Tibial artery (tissue), 4 donors: ENCODE data around the gene VEGFD.
"Not testable (repeated sequence)": the region's sequence is repeated elsewhere in the genome, so short reads cannot be mapped to it uniquely, and the experiment has no call there.

Source experiments
- DNase-seq, 2 donors: peaks; one replicate each; pipeline ENCODE4 v3.0.0-alpha.2; 2019
- H3K27ac ChIP-seq, 2 donors: fragments of 200-600 bp; sonication (generic) in 1 of 2; 1 replicate in 1 of 2; 2 replicates in 1 of 2; pipeline ENCODE4 v1.5.1; 2018 to 2019; ENCODE audit warnings: mild to moderate bottlenecking in 1 of 2
- H3K27me3 ChIP-seq, 2 donors: fragments of 200-600 bp; sonication (generic) in 1 of 2; one replicate each; pipeline versions ENCODE4 v1.5.1 to v1.6.0; 2016 to 2019
- H3K36me3 ChIP-seq, 3 donors: fragments of 200-600 bp; sonication (generic) in 2 of 3; one replicate each; pipeline ENCODE4 v1.5.1; 2016 to 2019; ENCODE audit warnings: mild to moderate bottlenecking in 2 of 3
- H3K4me1 ChIP-seq, 4 donors: fragments of 200-600 bp; sonication (generic) in 2 of 4; 1 replicate in 3 of 4; 2 replicates in 1 of 4; pipeline ENCODE4 v1.5.1; 2016 to 2019
- H3K4me3 ChIP-seq, 2 donors: fragments of 200-600 bp; sonication (generic) in 1 of 2; 1 replicate in 1 of 2; 2 replicates in 1 of 2; pipeline ENCODE4 v1.5.1; 2018 to 2019; ENCODE audit warnings: mild to moderate bottlenecking in 2 of 2
- H3K9me3 ChIP-seq, 3 donors: fragments of 200-600 bp; sonication (generic) in 1 of 3; one replicate each; pipeline ENCODE4 v1.5.1; 2016 to 2019
- intact Hi-C: fragments of 100-400 bp; cut with DNase I; formaldehyde crosslinking; loops from one replicate; pipeline ENCODE4 v1.15.0; 2023; ENCODE audit warnings: low total_unique reads
- TF ChIP-seq, protein P1 (sequence below), 2 experiments: fragments of 200-600 bp in 1 of 2; fragments of 450-650 bp in 1 of 2; IDR thresholded peaks; one replicate each; pipeline ENCODE4 v1.5.1; 2017 to 2019; ENCODE audit warnings: antibody characterized with exemption in 2 of 2, mild to moderate bottlenecking in 1 of 2, moderate library complexity in 1 of 2

The VEGFD gene

DNA sequence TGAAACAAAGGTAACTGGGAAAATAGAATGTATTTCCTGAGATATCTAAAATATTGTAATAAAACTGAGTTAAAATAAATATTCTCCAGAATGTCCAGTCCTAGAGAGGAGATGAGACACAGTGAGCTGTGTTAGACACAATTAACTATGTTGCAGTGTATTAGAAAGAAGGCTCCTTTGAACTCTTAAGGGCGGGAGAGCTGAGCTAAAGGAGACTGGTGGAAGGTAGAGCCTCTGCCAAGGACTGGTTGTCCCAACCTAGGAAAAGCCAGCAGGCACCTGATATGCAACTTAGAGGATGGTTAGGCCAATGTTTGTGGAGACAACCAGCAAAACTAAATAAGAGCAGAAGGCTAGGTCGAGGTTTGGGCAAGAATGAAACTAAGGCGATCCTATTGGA lies 73.1 kb downstream of the VEGFD start:
- intact Hi-C loops: no loop called here
- no peaks in the 10 kb centered on the region for H3K9me3 ChIP-seq
- DNase-seq: no peak
- no peaks in the 10 kb centered on the region for H3K36me3 ChIP-seq
- H3K27me3 ChIP-seq: no peaks in the 10 kb centered on the region
- TF ChIP-seq, protein P1, sequence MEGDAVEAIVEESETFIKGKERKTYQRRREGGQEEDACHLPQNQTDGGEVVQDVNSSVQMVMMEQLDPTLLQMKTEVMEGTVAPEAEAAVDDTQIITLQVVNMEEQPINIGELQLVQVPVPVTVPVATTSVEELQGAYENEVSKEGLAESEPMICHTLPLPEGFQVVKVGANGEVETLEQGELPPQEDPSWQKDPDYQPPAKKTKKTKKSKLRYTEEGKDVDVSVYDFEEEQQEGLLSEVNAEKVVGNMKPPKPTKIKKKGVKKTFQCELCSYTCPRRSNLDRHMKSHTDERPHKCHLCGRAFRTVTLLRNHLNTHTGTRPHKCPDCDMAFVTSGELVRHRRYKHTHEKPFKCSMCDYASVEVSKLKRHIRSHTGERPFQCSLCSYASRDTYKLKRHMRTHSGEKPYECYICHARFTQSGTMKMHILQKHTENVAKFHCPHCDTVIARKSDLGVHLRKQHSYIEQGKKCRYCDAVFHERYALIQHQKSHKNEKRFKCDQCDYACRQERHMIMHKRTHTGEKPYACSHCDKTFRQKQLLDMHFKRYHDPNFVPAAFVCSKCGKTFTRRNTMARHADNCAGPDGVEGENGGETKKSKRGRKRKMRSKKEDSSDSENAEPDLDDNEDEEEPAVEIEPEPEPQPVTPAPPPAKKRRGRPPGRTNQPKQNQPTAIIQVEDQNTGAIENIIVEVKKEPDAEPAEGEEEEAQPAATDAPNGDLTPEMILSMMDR (IDR thresholded peaks at IDR 0.05): no peak
- no peak overlapping the region for H3K27ac ChIP-seq
- peaks cover 0 to 5% (median 0%) of the 10 kb centered on the region in 4 donors for H3K4me1 ChIP-seq
- no peak overlapping the region for H3K4me3 ChIP-seq

DNA sequence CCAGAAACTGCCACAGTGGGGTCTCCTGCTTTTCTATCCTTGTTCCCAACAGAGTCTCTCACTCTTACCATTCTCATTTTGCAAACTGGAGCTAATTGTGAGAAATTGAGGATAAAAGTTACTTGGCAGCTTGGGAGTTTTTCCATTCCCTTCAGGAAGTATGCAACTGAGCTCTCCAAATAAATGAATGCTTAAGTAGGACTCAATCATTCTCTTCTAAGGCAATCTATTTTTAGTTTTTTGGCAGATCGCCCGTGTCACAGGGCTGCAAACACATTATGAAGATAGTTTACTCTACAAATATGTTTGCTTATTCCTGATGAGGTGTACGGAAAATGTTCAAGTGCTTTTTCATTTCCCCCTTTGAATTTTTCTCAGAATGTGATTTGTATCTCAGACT lies 74.1 kb downstream of the VEGFD start:
- Histone ChIP-seq H3K27me3 (no peaks in the 10 kb centered on the region), H3K36me3 (no peaks in the 10 kb centered on the region), H3K4me3 (no peak overlapping the region), H3K4me1 (peaks cover 0 to 5% (median 0%) of the 10 kb centered on the region in 4 donors), H3K27ac (peak overlapping the region in 1 of 2 donors; percentile 44), H3K9me3 (no peaks in the 10 kb centered on the region)
- TF ChIP-seq, protein P1 (IDR thresholded peaks at IDR 0.05): no peak
- peak in 1 of 2 donors; percentile 57 for DNase-seq
- intact Hi-C loops: no loop called here

DNA sequence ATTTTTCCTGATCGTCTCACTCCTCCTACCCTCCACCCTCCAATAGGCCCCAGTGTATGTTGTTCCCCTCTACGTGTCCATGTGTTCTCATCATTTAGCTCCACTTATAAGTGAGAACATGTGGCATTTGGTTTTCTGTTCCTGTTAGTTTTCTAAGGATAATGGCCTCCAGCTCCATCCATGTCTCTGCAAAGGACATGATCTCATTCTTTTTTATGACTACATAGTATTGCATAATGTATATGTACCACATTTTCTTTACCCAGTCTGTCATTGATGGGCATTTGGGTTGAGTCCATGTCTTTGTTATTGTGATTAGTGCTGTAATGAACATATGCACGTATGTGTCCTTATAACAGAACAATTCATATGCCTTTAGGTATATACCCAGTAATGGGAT lies 78.3 kb downstream of the VEGFD start:
- H3K27ac ChIP-seq, intact Hi-C loops, H3K4me3 ChIP-seq, H3K9me3 ChIP-seq, H3K36me3 ChIP-seq, DNase-seq, H3K27me3 ChIP-seq, H3K4me1 ChIP-seq: not testable (repeated sequence)

DNA sequence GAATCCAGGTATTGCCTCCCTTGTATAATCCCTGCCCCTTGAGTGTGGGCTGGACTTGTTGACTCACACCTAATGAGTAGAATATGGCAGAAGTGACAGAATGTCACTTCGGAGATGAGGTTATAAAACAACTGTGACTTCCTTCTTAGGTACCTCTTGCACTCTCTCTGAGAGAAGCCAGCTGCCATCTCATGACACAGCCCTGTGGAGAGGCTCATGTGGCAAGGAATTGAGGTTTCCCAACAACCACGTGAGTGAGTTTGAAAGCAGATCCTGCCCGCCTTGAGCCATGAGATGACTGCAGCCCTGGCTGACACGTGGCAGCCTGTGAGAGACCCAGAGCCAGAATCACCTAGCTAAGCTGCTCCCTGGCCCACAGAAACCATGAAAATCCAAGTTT lies 82.3 kb downstream of the VEGFD start:
- intact Hi-C loops: no loop called here
- peak; percentile 70 to 71 for DNase-seq
- no peak overlapping the region for H3K27ac ChIP-seq

DNA sequence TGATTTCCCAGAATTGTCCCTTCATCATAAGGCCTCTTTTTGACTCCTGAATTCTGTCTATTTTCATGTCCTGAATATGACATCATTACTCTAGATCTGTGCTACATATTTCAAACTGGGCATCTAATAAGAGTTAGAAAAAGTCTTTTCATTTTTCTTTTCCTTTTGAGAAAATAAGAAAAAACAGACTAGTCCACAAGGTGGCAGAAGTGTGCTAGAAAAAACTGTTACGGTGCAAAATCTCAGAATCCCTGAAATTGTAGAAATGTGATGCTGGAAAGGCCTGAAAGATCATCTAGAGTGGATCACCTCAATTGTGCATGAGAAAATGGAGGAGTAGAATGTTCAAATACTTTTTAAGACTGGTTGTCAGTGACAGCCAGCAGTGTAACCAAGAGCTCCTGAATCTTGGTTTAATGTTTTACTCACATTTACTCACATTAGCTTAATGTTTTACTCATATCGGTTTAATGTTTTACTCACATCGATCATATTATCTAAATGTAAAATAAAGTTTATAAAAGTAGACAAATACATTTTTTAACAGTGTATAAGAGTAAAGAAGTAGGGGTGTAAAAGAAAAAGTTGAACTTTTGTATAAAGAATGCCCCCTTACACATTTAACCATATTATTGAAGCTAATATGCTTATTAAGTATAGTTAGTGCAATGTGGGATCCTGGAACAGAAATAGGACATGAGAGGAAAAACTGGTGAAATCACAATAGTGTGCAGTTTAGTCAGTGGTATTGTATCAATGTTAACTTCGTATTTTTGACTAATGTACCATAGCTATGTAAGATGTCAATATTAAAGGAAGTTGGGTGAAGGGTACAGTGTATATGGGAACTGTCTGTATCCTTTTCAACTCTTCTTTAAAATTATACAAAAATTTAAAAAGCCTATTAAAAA lies 84.0 kb downstream of the VEGFD start:
- Histone ChIP-seq H3K9me3 (no peaks in the 10 kb centered on the region), H3K36me3 (no peaks in the 10 kb centered on the region), H3K4me3 (no peak overlapping the region), H3K4me1 (no peaks in the 10 kb centered on the region), H3K27ac (no peak overlapping the region), H3K27me3 (no peaks in the 10 kb centered on the region)
- DNase-seq: no peak
- intact Hi-C loops: no loop called here
- TF ChIP-seq, protein P1 (IDR thresholded peaks at IDR 0.05): peak; percentile 19 to 37

More for the DNA sequence above, 82.3 kb downstream of the VEGFD start:
- H3K9me3 ChIP-seq: no peaks in the 10 kb centered on the region
- no peak overlapping the region for H3K4me3 ChIP-seq
- H3K36me3 ChIP-seq: no peaks in the 10 kb centered on the region
- no peaks in the 10 kb centered on the region for H3K4me1 ChIP-seq
- TF ChIP-seq, protein P1 (IDR thresholded peaks at IDR 0.05): no peak
- no peaks in the 10 kb centered on the region for H3K27me3 ChIP-seq

DNA sequence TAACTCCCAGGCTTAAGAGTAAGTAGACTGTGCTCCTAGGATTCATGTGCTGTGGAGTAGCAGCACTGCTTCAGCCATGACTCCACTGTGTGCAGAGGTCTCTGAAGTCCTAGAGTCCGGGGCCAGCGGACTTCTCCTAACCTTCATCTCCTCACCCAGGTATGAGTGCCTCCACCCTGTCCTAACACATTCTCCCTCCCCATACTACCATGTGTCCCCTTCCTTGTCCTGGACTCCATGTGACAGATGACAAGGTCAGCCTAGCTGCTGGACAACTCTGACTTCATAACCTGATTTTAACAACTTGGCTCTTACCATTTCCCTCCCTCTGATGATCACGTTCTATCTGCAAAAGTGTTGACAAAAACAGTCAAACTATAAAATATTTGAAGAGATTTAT lies 85.4 kb downstream of the VEGFD start:
- TF ChIP-seq, protein P1 (IDR thresholded peaks at IDR 0.05): no peak
- H3K36me3 ChIP-seq: no peaks in the 10 kb centered on the region
- no peak overlapping the region for H3K4me3 ChIP-seq
- H3K4me1 ChIP-seq: no peaks in the 10 kb centered on the region
- DNase-seq: no peak
- H3K9me3 ChIP-seq: no peaks in the 10 kb centered on the region
- no peaks in the 10 kb centered on the region for H3K27me3 ChIP-seq
- intact Hi-C loops: no loop called here
- H3K27ac ChIP-seq: no peak overlapping the region
